ENCODE data around the gene PCCA. TPM values are rescaled to one million over a fixed set of nuclear protein-coding genes. Genes with fewer than 3 reads are reported as not detected.
"Not testable (repeated sequence)": the region's sequence is repeated elsewhere in the genome, so short reads cannot be mapped to it uniquely, and the experiment has no call there.

The PCCA gene
- total and polyA plus RNA-seq, 2 experiments from 2014 or later: 41.9 to 46.6 TPM

- no peak for TF ChIP-seq JUNB (IDR thresholded peaks at IDR 0.05; ENCODE audit: unreplicated experiment)
- TF ChIP-seq CREB1 (CRISPR knock-in tag; IDR thresholded peaks at IDR 0.05; ENCODE audit: low read depth): peak; percentile 64; the same call in 1 of the 2 replicates
- no peak for TF ChIP-seq ZNF331 (CRISPR knock-in tag; IDR thresholded peaks at IDR 0.05; ENCODE audit: low read depth)
- TF ChIP-seq CTCF (conservative IDR thresholded peaks at IDR 0.05; ENCODE audit: low read depth in 2 of 2): peak; percentile 91 to 93
- no peak for TF ChIP-seq ZNF114 (CRISPR knock-in tag; IDR thresholded peaks at IDR 0.05)
- TF ChIP-seq POLR2AphosphoS5 (IDR thresholded peaks at IDR 0.05; ENCODE audit: low read depth): no peak
- TF ChIP-seq EZH2 (IDR thresholded peaks at IDR 0.05; ENCODE audit: low read depth, unreplicated experiment): no peak
Observed at GRCh38 chr13:100573121-100573520, 484.2 kb downstream of the PCCA start (continued).

GRCh38 chr13:100577239-100577638, 488.3 kb downstream of the PCCA start:
- H3K27me3 ChIP-seq (ENCODE audit: insufficient read depth); H3K27ac Mint-ChIP-seq; H3K4me1 Mint-ChIP-seq; H3K4me3 Mint-ChIP-seq; H3K4me1 ChIP-seq (ENCODE audit: insufficient read depth); H3F3A ChIP-seq (replicated peaks; ENCODE audit: low read depth); DNase-seq (ENCODE audit: low spot score); H3K79me2 ChIP-seq (replicated peaks; ENCODE audit: insufficient read depth); H3K4me3 ChIP-seq; H3K36me3 ChIP-seq (ENCODE audit: insufficient read depth); ATAC-seq; H3K27ac ChIP-seq (ENCODE audit: low read depth); H3K27me3 Mint-ChIP-seq (ENCODE audit: insufficient read depth, low read depth, poor library complexity); H3K9me2 ChIP-seq (ENCODE audit: insufficient read depth); H3K4me2 ChIP-seq; H2AFZ ChIP-seq; H4K20me1 ChIP-seq (replicated peaks; ENCODE audit: insufficient read depth): not testable (repeated sequence)
- peaks cover 22% of the 10 kb centered on the region for H3K36me3 Mint-ChIP-seq (ENCODE audit: low read depth)
- peaks cover 22% of the 10 kb centered on the region for H3K9me3 Mint-ChIP-seq

Small RNA genes within 50 kb of the gene (small RNA-seq; reads per million reads assigned to genes)
- not detected for gene AL356575.1 (ENCODE audit: low replicate concordance)

Other genes with a start within 250 kb of the PCCA start
- 28.0 and 32.6 TPM in 2 replicates for gene ZIC5, start 117.3 kb upstream of the PCCA start, total RNA-seq (2014; rRNA removed; shearing (Covaris generic))
- 14.1 and 17.2 TPM in 2 replicates for gene ZIC5, start 117.3 kb upstream of the PCCA start, polyA plus RNA-seq (2016; fragmentation: Nextera tagmentation; extraction: Ambion mirVana)
- gene ZIC2, start 107.3 kb upstream of the PCCA start, total RNA-seq (2014; rRNA removed; shearing (Covaris generic)): 76.2 and 87.9 TPM in 2 replicates
- 62.6 and 63.2 TPM in 2 replicates for gene ZIC2, start 107.3 kb upstream of the PCCA start, polyA plus RNA-seq (2016; fragmentation: Nextera tagmentation; extraction: Ambion mirVana)

All from GM23338 (cell line).